GM19438 (cell line): ENCODE measurements around the gene RAP1GDS1.

Source experiments
- ATAC-seq: cut with Tn5 transposase; IDR thresholded peaks from one replicate; pipeline ENCODE4 v1.9.1; 2021; ENCODE audit warnings: low read depth; ENCODE audit not compliant: unreplicated experiment

The RAP1GDS1 gene

GRCh38 chr4:98260579-98261404 lies at the start of gene RAP1GDS1:
RAP1GDS1 (plus strand) TSS chr4:98261384; CDS start chr4:98261566, 182 bp downstream.
- ATAC-seq, result peak; percentile 71

GRCh38 chr4:98222306-98222705 lies 38.9 kb upstream of the RAP1GDS1 start:
- no peak for ATAC-seq

GRCh38 chr4:98226396-98226795 lies 34.8 kb upstream of the RAP1GDS1 start:
- ATAC-seq, result no peak

GRCh38 chr4:98230961-98231360 lies 30.2 kb upstream of the RAP1GDS1 start:
- no peak for ATAC-seq

DNA sequence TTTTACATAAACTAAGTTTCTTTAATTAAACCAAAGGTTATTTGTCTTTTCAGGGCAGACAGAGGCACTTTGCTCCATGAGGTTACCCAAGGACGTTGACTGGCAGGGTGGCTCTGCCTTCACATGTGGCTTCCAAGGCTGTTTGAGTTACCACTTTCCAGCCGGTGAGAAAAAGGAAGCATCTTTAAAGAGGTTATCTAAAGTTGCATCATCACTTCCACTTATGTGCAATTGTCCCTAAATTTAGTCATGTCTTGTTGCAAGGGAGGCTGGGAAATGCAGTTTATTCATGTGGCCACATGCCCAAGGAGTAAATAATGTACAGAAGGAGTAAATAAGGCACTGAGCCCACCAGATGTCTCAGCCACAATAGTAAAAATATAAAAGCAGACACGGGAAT lies 29.0 kb upstream of the RAP1GDS1 start:
- ATAC-seq, result no peak

DNA sequence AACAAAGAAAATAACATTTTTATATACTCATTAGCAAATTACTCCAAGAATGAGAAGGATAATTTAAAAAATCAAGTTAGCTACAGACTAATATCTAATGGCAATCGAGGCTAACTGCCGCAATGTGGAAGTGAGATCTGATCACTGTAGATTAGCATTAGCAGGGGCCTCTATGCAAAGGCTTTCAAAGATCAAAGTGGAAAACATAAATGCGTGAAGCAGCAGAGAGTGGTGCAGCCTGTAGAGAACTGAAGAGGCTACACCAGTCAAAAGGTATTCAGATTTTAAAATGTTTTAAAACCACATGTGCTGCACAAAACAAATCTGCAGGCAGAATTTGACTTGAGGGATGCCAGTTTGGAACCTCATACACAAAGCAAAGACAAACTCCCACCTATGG lies 24.0 kb upstream of the RAP1GDS1 start:
- ATAC-seq, result no peak

DNA sequence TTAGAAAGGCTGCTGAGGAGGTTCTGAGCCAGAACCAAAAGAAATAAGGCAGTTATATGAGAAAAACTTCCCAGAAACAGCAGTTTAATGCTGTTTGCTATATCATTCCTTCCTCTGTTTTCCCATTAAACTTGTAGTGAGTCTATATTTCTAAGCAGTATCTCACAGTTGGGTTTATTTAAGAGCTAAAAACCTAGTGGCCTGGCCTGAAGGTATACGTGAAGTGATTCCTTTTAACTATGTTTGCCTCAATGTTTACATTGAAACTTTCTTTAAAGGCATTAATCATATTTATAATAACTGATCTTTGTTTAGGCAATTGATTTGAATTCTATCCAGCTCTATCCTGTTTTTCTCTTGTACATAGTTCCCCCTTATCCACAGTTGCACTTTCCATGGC lies 19.1 kb upstream of the RAP1GDS1 start:
- no peak for ATAC-seq

GRCh38 chr4:98242538-98242937 lies 18.6 kb upstream of the RAP1GDS1 start:
- no peak for ATAC-seq

- ATAC-seq, result no peak
Observed at GRCh38 chr4:98245226-98245625, 16.0 kb upstream of the RAP1GDS1 start.

DNA sequence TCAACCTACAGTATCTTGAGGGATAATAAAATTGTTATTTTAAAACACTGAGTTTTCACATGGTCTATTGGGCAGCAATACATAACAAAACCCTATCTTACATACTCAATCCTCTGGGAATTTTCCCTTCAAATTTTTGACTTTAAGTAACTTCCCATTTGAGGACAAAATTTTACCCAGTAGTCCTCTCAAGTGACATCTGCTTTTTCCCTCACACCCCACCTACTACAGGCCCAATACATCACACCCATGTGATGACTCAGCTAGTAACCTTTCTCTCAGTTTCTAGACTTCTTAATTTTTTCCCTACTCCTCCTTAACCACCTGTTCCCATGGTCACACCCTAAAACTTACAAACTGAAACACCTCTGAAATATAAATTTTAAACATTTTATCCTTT lies 12.2 kb upstream of the RAP1GDS1 start:
- ATAC-seq, result no peak

DNA sequence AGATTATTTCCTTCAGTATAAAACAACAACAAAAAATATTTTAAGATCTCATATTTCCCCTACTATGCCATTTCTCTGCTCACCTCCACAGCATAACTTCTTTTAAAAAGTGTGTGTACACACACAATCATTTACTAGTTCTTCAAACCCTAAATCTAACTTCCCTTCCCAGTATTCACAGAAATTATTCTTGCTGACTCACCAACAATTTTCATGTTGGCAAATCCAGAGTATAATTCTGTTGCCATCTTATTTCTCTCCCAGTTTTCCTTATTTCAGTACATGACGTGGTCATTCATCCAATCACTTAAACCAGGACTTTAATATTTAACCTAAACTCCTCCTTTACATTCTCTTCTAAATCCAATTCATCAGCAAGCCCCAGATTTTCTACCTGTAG lies 11.4 kb upstream of the RAP1GDS1 start:
- no peak for ATAC-seq

DNA sequence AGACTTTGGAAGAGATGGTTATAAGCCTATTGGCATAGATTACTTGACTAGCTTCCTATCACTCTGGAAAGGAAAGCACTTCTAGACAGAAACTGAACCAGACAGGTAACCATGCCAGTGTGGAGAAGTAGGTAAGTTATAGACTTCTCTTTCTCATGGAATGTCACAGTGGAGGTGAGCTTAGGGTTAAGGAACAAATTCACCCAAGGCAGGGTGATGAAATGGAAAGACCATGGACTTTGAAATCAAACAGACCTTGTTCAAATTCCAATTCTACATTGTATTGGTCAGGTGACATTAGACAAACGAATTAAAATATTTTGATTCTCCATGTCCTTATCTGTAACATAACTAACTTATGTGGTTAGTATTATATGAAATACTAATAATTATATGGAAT lies 7.7 kb upstream of the RAP1GDS1 start:
- no peak for ATAC-seq

GRCh38 chr4:98260047-98260578 lies 1.1 kb upstream of the RAP1GDS1 start:
- ATAC-seq, result peak; percentile 23

GRCh38 chr4:98261405-98262291 lies 464 bp downstream of the RAP1GDS1 start:
- peak; percentile 26 for ATAC-seq

DNA sequence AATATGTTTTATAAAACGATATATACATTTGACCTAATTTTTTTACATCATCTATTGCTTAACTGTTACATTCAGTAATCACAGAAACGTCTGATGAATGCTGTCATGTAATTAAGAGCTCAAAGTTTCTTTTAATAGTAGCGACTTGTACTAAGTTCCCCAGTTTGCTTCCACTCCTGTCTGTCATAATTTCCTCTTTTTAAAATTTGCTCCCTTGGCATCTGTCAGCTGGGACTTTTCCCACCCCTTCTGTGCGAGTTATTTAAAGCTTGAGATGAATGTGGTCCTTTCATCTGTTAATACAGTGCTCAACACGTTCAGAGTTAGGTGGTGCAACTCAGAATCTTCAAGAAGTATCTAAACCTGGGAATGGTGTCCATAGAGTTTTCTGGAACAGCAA lies 1.2 kb downstream of the RAP1GDS1 start:
- ATAC-seq, result no peak

DNA sequence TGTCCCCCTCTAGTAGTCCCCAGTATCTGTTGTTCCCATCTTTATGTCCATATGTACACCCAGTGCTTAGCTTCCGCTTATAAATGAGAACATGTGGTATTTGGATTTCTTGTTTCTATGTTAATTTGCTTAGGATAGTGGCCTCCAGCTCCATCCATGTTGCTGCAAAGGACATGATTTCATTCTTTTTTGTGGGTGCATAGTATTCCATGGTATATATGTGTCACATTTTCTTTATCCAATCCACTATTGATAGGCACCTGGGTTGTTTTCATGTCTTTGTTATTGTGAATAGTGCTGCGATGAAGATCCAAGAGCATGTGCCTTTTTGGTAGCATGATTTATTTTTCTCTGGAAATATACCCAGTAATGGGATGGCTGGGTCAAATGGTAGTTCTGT lies 6.3 kb downstream of the RAP1GDS1 start:
- no peak for ATAC-seq

GRCh38 chr4:98275145-98275544 lies 14.0 kb downstream of the RAP1GDS1 start:
- ATAC-seq, result no peak

DNA sequence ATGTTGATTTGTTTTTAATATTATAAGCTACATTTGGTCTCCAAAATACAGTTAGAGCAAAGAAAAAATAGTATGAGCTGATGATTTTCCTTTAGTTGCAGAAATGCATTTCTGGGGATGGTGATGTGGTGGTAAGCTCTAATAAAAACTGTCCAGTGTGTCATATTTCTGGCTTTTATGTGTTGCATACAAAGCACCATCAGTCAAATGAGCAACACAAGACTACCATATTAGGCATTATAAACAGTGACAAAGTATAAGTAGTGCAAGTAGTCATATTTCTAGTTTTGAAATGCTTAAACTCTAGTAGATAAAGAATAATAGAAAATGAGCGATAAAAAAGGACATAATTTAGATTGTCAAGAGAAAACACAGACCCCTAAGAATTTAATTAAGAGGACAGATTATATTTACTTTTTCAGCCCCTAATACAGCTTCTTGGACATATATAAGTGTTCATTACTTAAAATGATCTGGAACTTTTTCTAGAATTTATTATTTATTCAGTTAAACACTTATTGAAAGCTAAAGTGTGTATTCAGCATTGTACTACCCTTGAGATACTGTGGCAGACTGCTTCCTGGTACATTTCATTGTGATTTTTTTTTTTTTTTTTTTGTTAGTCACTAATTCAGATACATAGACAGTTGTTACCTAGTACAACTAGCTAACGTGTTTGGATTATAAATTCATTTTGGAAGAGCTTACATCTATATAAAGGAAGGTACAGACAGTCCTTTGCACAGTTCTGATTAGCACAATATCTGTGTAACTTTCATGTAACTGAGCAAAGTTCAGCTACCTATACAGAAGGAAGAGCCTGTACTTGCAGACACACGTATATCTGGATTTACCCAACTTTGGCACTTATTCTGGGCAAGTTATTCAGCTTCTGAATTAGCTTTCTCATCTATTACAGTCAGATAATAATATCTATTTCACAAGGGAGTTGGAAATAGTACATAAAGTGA lies 22.3 kb downstream of the RAP1GDS1 start:
- no peak for ATAC-seq

- ATAC-seq, result no peak
Observed at GRCh38 chr4:98284640-98285046, 23.5 kb downstream of the RAP1GDS1 start.

DNA sequence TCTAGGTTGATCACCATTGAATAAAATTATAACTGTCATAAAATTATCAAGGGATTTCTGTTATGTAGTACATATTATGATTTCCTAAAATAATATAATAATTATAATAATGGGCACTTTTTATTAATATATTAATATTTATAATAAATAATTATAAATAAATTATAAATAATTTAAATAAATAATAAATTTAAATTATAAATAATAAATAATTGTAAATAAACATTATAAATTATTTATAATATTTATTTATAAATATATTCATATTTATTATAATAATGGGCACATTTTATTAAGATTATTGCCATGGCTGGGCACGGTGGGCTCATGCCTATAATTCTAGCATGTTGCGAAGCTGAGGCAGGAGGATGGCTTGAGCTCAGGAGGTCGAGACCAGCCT lies 24.5 kb downstream of the RAP1GDS1 start:
- no peak for ATAC-seq
